DMS53 (cell line): ENCODE measurements around the gene SLC5A11.
A peak's percentile ranks its signal among the peaks of the same experiment; 100 is the strongest.
"Not testable (repeated sequence)": the region's sequence is repeated elsewhere in the genome, so short reads cannot be mapped to it uniquely, and the experiment has no call there.

ENCODE experiments used
- DNase-seq: peaks from one replicate; lab custom pipeline; 2025; lab: John Stamatoyannopoulos, UW

Gene SLC5A11

GRCh38 chr16:24858219-24859041, 12.7 kb downstream of the SLC5A11 start:
- DNase-seq = peak; percentile 30

GRCh38 chr16:24861461-24861860, 15.7 kb downstream of the SLC5A11 start:
- no peak for DNase-seq

- DNase-seq = no peak
Measured at GRCh38 chr16:24863582-24864437, 18.0 kb downstream of the SLC5A11 start.

- no peak for DNase-seq
Measured at GRCh38 chr16:24869033-24869432, 23.3 kb downstream of the SLC5A11 start.

GRCh38 chr16:24871891-24872290, 26.1 kb downstream of the SLC5A11 start:
- DNase-seq = no peak

GRCh38 chr16:24873028-24873427, 27.3 kb downstream of the SLC5A11 start:
- no peak for DNase-seq

GRCh38 chr16:24875466-24875865, 29.7 kb downstream of the SLC5A11 start:
- no peak for DNase-seq

GRCh38 chr16:24876231-24876630, 30.5 kb downstream of the SLC5A11 start:
- DNase-seq = no peak

- no peak for DNase-seq
Measured at GRCh38 chr16:24879684-24880083, 33.9 kb downstream of the SLC5A11 start.

DNA sequence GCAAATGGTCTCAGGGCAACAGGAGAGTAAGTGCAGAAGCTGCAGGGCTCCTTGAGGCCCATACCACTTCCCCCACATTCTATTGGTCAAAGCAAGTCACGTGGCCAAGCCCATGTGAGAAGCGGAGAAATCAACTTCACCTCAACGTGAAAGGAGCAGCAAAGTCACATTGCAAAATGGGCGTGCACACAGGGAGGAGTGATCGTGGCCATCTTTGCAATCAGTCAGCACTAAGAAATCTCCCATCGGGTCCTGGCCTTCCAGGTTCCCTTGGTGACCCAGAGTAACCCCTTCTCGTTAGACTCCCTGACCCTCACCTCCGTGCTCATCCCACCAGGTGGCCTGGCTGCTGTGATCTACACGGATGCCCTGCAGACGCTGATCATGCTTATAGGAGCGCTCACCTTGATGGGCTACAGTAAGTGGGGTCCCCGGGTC, 38.0 kb downstream of the SLC5A11 start:
- DNase-seq = no peak

DNA sequence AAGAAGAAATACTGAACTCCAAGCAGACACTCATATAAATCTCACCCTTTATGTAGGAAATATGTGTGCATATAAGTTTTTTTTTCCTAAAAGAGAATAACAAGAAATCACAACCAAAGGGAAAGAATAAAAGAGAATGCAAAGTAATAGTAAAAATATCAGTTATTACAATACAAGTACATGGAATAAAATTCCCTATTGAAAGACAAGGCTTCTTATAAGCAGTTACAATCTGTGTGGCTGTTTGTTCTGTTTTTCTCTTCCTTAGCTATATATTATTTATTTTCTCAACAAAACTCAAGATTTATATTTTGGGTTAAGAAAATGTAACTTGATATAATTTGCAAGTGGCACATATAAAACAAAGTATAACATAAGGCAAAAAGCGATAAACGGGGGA, 41.7 kb downstream of the SLC5A11 start:
- no peak for DNase-seq

DNA sequence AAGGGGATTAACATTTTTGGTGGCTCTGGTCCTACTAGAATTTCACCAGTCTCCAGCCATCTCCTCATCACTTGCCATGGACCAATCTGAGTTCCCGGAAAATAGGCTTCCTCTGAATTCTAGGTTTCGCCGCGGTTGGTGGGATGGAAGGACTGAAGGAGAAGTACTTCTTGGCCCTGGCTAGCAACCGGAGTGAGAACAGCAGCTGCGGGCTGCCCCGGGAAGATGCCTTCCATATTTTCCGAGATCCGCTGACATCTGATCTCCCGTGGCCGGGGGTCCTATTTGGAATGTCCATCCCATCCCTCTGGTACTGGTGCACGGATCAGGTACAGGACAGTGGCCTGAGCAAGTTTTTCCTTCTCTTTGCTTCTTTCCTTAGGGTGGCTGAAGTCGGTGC, 45.0 kb downstream of the SLC5A11 start:
- DNase-seq = no peak

- DNase-seq = no peak
Measured at GRCh38 chr16:24896439-24896838, 50.7 kb downstream of the SLC5A11 start.

- not testable (repeated sequence) for DNase-seq
Measured at GRCh38 chr16:24897522-24897921, 51.8 kb downstream of the SLC5A11 start.

GRCh38 chr16:24900230-24900629, 54.5 kb downstream of the SLC5A11 start:
- DNase-seq = no peak

- DNase-seq = peak; percentile 28
Measured at GRCh38 chr16:24906199-24906808, 60.5 kb downstream of the SLC5A11 start.

- no peak for DNase-seq
Measured at GRCh38 chr16:24906901-24907300, 61.1 kb downstream of the SLC5A11 start.

- DNase-seq = no peak
Measured at GRCh38 chr16:24908716-24909115, 63.0 kb downstream of the SLC5A11 start.

GRCh38 chr16:24909856-24910255, 64.1 kb downstream of the SLC5A11 start:
- DNase-seq = no peak

DNA sequence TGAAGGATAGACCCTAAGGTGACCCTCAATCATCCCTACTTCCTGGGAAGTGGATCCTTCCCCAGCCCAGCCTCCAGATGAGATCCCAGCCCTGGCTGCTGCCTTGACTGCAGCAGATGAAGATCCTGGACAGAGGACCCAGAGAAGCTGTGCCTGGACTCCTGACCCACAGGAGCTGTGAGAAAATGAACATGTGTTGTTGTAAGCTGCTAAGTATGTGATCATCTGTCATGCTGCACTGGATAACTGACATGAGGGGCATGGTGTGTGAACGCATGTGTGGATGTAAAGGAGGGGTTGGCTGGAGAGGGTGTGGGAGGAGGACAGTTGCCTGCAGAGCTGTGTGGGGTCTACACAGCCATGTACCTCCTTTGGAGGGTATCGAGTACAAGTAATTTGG, 69.3 kb downstream of the SLC5A11 start:
- DNase-seq = no peak

- DNase-seq = no peak
Measured at GRCh38 chr16:24915576-24915975, 69.8 kb downstream of the SLC5A11 start.

GRCh38 chr16:24917236-24917635, 71.5 kb downstream of the SLC5A11 start:
- DNase-seq = no peak

- no peak for DNase-seq
Measured at GRCh38 chr16:24917891-24918290, 72.1 kb downstream of the SLC5A11 start.
